Peyer's patch (tissue), 4 donors: Measurements from ENCODE around the gene TIGD3. TPM values are rescaled to one million over a fixed set of nuclear protein-coding genes. Genes with fewer than 3 reads are reported as not detected.

Source experiments
- DNase-seq, 3 donors: peaks; one replicate each; pipeline ENCODE4 v3.0.0-alpha.2; 2017 to 2019
- H3K27ac ChIP-seq, 4 donors: fragments of 200-600 bp; sonication (generic); one replicate each; pipeline ENCODE4 v1.5.1; 2016 to 2019
- H3K27me3 ChIP-seq, 2 donors: fragments of 200-600 bp; sonication (generic); one replicate each; pipeline ENCODE4 v1.5.1; 2019
- H3K36me3 ChIP-seq, 3 donors: fragments of 200-600 bp; sonication (generic); one replicate each; pipeline ENCODE4 v1.5.1; 2016 to 2019
- H3K4me1 ChIP-seq, 4 donors: fragments of 200-600 bp; sonication (generic); one replicate each; pipeline ENCODE4 v1.5.1; 2016 to 2019
- H3K4me3 ChIP-seq, 4 donors: fragments of 200-600 bp; sonication (generic); 1 replicate in 3 of 4; 2 replicates in 1 of 4; pipeline ENCODE4 v1.5.1; 2016 to 2019; ENCODE audit warnings: mild to moderate bottlenecking in 1 of 4
- H3K9me3 ChIP-seq, 4 donors: fragments of 200-600 bp; sonication (generic); one replicate each; pipeline ENCODE4 v1.5.1; 2016 to 2019; ENCODE audit warnings: mild to moderate bottlenecking in 1 of 4
- CTCF ChIP-seq, 6 experiments: fragments of 450-650 bp in 4 of 6; fragments of 200-600 bp in 2 of 6; sonication (generic) in 1 of 6; IDR thresholded peaks; one replicate each; pipeline ENCODE4 v1.5.1; 2017 to 2019; ENCODE audit warnings: antibody characterized with exemption in 6 of 6, mild to moderate bottlenecking in 3 of 6, moderate library complexity in 1 of 6
- POLR2A ChIP-seq, 2 donors: fragments of 450-650 bp; IDR thresholded peaks; one replicate each; pipeline ENCODE4 v1.5.1; 2017; ENCODE audit warnings: antibody characterized with exemption in 2 of 2, mild to moderate bottlenecking in 2 of 2, moderate library complexity in 2 of 2
- total RNA-seq, 4 donors: library from RNA; depleted of rRNA; stranded (reverse); fragments of >200 nt; gene quantifications; one replicate each; pipeline ENCODE4 v1.1.0, GENCODE V29; 2016

TIGD3 gene
- total RNA-seq, 4 donors from 2014 or later = 3.3 to 11.7 (median 7.7) TPM

- no peak for TF ChIP-seq CTCF (IDR thresholded peaks at IDR 0.05)
- TF ChIP-seq POLR2A (IDR thresholded peaks at IDR 0.05) = no peak
- H3K27ac ChIP-seq = peak overlapping the region; percentile 81 to 92 (median 88)
- peak overlapping the region; percentile 82 to 97 (median 87) for H3K4me3 ChIP-seq
- no peaks in the 10 kb centered on the region for H3K27me3 ChIP-seq
- peak in 1 of 3 donors; percentile 58 for DNase-seq
- peaks cover 0 to 40% (median 7%) of the 10 kb centered on the region in 4 donors for H3K4me1 ChIP-seq
- peaks cover 0 to 39% (median 0%) of the 10 kb centered on the region in 3 donors for H3K36me3 ChIP-seq
- no peaks in the 10 kb centered on the region for H3K9me3 ChIP-seq
Measured at GRCh38 chr11:65353900-65354264, 669 bp upstream of the TIGD3 start.

- no peak for TF ChIP-seq POLR2A (IDR thresholded peaks at IDR 0.05)
- no peak for TF ChIP-seq CTCF (IDR thresholded peaks at IDR 0.05)
- Histone ChIP-seq H3K36me3 (peaks cover 0 to 26% (median 0%) of the 10 kb centered on the region in 3 donors), H3K27me3 (no peaks in the 10 kb centered on the region), H3K9me3 (no peaks in the 10 kb centered on the region), H3K4me3 (peak overlapping the region; percentile 82 to 97 (median 87)), H3K27ac (peak overlapping the region; percentile 81 to 92 (median 88)), H3K4me1 (peaks cover 0 to 41% (median 7%) of the 10 kb centered on the region in 4 donors)
- peak; percentile 73 to 82 (median 79) for DNase-seq
Measured at GRCh38 chr11:65355013-65355775, 643 bp downstream of the TIGD3 start.

DNA sequence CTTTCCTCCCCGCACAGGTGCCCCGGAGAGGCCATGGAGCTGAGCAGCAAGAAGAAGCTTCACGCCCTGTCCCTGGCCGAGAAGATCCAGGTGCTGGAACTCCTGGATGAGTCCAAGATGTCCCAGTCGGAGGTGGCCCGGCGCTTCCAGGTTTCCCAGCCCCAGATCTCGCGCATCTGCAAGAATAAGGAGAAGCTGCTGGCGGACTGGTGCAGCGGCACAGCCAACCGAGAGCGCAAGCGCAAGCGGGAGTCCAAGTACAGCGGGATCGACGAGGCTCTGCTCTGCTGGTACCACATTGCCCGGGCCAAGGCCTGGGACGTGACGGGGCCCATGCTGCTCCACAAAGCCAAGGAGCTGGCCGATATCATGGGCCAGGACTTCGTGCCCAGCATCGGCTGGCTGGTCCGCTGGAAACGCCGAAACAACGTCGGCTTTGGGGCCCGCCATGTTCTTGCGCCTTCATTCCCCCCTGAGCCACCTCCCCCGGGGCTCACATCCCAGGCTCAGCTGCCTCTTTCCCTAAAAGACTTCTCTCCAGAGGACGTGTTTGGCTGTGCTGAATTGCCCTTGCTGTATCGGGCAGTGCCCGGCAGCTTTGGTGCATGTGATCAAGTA is 1.3 kb downstream of the TIGD3 start:
- peaks cover 0 to 19% (median 0%) of the 10 kb centered on the region in 3 donors for H3K36me3 ChIP-seq
- peak overlapping the region; percentile 82 to 97 (median 87) for H3K4me3 ChIP-seq
- peak overlapping the region in 2 of 4 donors; percentile 88 to 89 for H3K27ac ChIP-seq
- TF ChIP-seq POLR2A (IDR thresholded peaks at IDR 0.05) (no peak), CTCF (IDR thresholded peaks at IDR 0.05) (no peak)
- peaks cover 0 to 41% (median 7%) of the 10 kb centered on the region in 4 donors for H3K4me1 ChIP-seq
- H3K27me3 ChIP-seq = no peaks in the 10 kb centered on the region
- DNase-seq = peak in 2 of 3 donors; percentile 56 to 61
- no peaks in the 10 kb centered on the region for H3K9me3 ChIP-seq

DNA sequence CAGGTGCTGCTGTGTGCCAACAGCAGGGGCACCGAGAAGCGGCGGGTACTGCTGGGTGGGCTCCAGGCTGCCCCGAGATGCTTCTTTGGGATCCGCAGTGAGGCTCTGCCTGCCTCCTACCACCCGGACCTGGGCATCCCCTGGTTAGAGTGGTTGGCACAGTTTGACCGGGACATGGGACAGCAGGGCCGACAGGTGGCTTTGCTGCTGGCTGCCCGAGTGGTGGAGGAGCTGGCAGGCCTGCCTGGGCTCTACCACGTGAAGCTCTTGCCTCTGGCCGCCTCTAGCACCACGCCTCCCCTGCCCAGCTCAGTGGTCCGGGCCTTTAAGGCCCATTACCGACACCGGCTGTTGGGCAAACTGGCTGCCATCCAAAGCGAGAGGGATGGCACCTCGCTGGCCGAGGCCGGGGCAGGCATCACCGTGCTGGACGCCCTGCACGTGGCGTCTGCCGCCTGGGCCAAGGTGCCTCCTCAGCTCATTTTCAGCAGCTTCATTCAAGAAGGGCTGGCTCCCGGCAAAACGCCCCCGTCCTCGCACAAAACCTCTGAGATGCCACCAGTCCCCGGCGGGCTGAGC is 1.9 kb downstream of the TIGD3 start:
- no peaks in the 10 kb centered on the region for H3K27me3 ChIP-seq
- H3K9me3 ChIP-seq = no peaks in the 10 kb centered on the region
- H3K4me1 ChIP-seq = peaks cover 0 to 41% (median 7%) of the 10 kb centered on the region in 4 donors
- DNase-seq = no peak
- TF ChIP-seq POLR2A (IDR thresholded peaks at IDR 0.05) = no peak
- TF ChIP-seq CTCF (IDR thresholded peaks at IDR 0.05) = no peak
- peaks cover 0 to 13% (median 0%) of the 10 kb centered on the region in 3 donors for H3K36me3 ChIP-seq
- H3K4me3 ChIP-seq = no peak overlapping the region
- H3K27ac ChIP-seq = no peak overlapping the region

DNA sequence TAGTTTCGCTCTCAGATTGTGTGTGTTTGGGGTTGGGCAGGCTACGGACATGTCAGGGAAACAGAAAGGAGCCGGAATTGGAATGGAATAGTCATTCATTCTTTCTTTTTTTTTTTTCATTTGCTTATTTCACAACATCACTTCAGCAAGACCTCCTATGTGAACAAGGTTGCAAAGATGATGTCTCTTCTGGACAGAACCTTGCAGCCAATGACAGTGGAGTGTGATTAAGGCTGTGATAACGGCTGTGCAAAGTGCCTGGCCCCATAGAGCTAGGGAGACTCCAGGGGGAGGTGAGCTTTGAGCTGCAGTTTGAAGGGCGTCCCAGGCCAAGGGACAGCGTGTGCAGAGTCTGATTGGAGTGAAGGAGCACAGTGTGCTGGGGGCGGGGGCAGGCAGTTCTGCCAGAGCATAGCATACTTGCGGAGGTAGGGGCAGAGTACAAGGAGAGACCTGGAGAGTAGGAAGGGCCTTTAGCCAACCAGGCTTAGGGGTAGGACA is 3.4 kb downstream of the TIGD3 start:
- H3K4me3 ChIP-seq = peak overlapping the region in 1 of 4 donors; percentile 11
- no peaks in the 10 kb centered on the region for H3K27me3 ChIP-seq
- H3K9me3 ChIP-seq = no peaks in the 10 kb centered on the region
- DNase-seq = peak in 2 of 3 donors; percentile 89 to 92
- peak overlapping the region in 3 of 4 donors; percentile 43 to 87 (median 80) for H3K27ac ChIP-seq
- H3K4me1 ChIP-seq = peaks cover 4 to 41% (median 9%) of the 10 kb centered on the region in 4 donors
- no peaks in the 10 kb centered on the region for H3K36me3 ChIP-seq
- peak in 1 of 6 experiments; percentile 22 for TF ChIP-seq CTCF (IDR thresholded peaks at IDR 0.05)
- TF ChIP-seq POLR2A (IDR thresholded peaks at IDR 0.05) = peak in 1 of 2 donors; percentile 74
